ENCODE results near the gene IFT57. TPM values are rescaled to one million over a fixed set of nuclear protein-coding genes. Genes with fewer than 3 reads are reported as not detected.

The IFT57 gene
- total RNA-seq, 1 donor from 2014 or later: 17.9 TPM

DNA sequence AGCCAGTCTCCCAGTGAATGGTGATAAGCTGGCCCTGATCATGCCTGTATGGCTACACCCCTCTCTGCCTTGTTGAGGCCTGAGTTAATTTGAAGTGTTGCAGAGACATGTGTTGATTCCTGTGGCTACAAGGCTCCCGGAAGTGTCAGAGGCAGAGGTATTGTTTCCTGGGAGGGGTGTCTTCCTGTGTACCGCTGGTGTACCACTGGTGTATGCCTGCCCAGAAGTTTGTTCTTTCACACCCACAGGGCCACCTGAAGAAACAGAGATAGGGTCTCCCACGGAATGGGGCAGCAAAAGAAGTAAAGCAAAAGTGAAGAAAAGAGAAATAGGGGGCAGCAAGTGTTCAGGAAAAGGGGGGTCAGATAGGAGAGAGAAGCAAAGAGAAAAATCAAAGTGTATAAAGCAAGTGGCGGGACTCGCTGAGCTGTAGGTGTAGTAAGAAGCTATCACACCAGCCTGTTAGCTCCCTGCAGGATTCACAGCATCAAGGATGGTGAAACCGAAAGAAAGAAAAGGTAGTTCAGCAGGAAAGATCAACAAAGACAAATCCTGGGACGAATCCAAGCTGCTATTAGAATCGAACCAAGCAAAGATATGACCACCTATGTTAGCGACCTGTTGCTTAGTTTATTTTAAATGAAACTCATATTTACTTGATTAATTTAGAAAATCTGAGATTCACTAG, 94.8 kb downstream of the IFT57 start:
- DNase-seq (ENCODE audit: low read depth): no peak
- TF ChIP-seq CTCF (IDR thresholded peaks at IDR 0.05; ENCODE audit: insufficient read depth, low read length, poor library complexity, severe bottlenecking): no peak
- H3K36me3 ChIP-seq (ENCODE audit: control insufficient read depth, insufficient read depth, low read length): no peaks in the 10 kb centered on the region
- no peaks in the 10 kb centered on the region for H3K27me3 ChIP-seq (ENCODE audit: control insufficient read depth, insufficient read depth, low read length)
- H3K4me3 ChIP-seq (ENCODE audit: low read depth, low read length): no peak overlapping the region

DNA sequence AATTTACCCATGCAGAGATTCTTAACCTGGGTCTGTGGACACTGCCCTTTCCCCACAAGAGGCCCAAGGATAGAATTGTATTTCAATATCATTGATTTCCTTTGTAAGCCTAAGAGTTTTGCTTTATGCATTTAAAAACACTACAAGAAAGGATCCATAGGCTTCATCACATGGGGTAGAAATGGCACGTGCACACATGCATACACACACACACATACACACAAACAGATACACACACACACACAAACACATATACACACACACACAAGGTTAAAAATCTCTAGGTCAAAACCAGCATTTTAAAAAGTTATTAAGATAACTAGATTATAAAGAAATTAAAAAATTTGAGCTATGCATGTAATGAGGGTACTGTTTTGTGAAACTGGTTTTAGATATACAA, 95.9 kb downstream of the IFT57 start:
- TF ChIP-seq CTCF (IDR thresholded peaks at IDR 0.05; ENCODE audit: insufficient read depth, low read length, poor library complexity, severe bottlenecking): no peak
- DNase-seq (ENCODE audit: low read depth): no peak

GRCh38 chr3:108125550-108126071, 96.6 kb downstream of the IFT57 start:
- no peak for DNase-seq (ENCODE audit: low read depth)
- no peaks in the 10 kb centered on the region for H3K27me3 ChIP-seq (ENCODE audit: control insufficient read depth, insufficient read depth, low read length)
- no peaks in the 10 kb centered on the region for H3K36me3 ChIP-seq (ENCODE audit: control insufficient read depth, insufficient read depth, low read length)
- no peak for TF ChIP-seq CTCF (IDR thresholded peaks at IDR 0.05; ENCODE audit: insufficient read depth, low read length, poor library complexity, severe bottlenecking)
- no peak overlapping the region for H3K4me3 ChIP-seq (ENCODE audit: low read depth, low read length)

More for the DNA sequence above, 95.9 kb downstream of the IFT57 start:
- Histone ChIP-seq H3K4me3 (ENCODE audit: low read depth, low read length) (no peak overlapping the region), H3K27me3 (ENCODE audit: control insufficient read depth, insufficient read depth, low read length) (no peaks in the 10 kb centered on the region), H3K36me3 (ENCODE audit: control insufficient read depth, insufficient read depth, low read length) (no peaks in the 10 kb centered on the region)

DNA sequence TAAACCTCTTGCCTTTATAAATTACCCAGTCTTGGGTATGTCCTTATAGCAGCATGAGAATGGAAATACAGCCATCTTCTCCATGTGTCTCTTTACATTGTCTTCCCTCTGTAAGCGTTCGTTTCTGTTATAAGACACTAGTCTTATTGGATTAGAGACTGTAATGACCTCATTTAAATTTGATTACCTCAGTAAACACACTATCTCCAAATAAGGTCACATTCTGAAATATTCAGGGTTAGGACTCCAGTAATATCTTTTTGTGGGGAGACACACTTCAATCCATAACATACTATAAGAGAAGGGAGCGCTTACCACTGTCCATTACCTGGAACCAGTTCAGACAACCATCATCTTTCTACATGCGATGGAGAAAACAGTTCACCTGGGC, 97.1 kb downstream of the IFT57 start:
- Histone ChIP-seq H3K4me3 (ENCODE audit: low read depth, low read length) (no peak overlapping the region), H3K27me3 (ENCODE audit: control insufficient read depth, insufficient read depth, low read length) (no peaks in the 10 kb centered on the region), H3K36me3 (ENCODE audit: control insufficient read depth, insufficient read depth, low read length) (no peaks in the 10 kb centered on the region)
- TF ChIP-seq CTCF (IDR thresholded peaks at IDR 0.05; ENCODE audit: insufficient read depth, low read length, poor library complexity, severe bottlenecking): no peak
- DNase-seq (ENCODE audit: low read depth): no peak

DNA sequence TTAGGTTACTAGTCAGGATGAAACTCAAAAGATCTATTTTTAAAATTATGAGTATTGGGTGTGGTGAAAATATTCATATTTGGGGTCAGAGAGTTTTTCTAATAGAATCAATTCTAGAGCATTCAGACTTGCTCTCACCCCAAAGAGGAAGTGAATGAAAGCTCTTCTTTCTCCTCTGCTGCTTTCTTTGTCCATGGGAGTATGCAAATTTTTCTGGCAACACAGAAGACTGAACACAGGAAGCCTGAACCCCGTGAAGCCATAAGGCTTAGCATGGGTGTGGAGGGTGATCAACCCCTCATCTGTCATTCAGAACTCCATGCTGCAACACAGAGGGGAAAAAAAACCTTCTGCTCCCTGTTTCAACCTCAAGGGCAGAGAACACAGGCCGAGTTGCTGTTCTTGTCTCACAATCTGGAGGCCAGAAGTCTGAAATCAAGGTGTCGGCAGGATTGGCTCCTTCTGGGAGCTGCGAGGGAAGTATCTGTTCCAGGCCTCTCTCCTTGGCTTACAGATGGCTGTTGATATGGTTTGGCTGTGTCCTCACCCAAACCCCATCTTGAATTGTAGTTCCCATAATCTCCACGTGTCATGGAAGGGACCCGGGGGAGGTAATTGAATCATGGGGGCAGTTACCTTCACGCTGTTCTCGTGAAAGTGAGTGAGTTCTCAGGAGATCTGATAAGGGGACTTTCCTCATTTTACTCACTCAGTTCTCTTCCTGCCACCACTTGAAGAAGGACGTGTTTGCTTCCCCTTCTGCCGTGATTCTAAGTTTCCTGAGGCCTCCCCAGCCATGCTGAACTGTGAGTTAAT, 97.7 kb downstream of the IFT57 start:
- TF ChIP-seq CTCF (IDR thresholded peaks at IDR 0.05; ENCODE audit: insufficient read depth, low read length, poor library complexity, severe bottlenecking): no peak
- no peak for DNase-seq (ENCODE audit: low read depth)
- no peaks in the 10 kb centered on the region for H3K27me3 ChIP-seq (ENCODE audit: control insufficient read depth, insufficient read depth, low read length)
- no peak overlapping the region for H3K4me3 ChIP-seq (ENCODE audit: low read depth, low read length)
- no peaks in the 10 kb centered on the region for H3K36me3 ChIP-seq (ENCODE audit: control insufficient read depth, insufficient read depth, low read length)

Measured in kidney epithelial cell (primary cell).